Neural progenitor cell (in vitro differentiated cells): ENCODE results near the gene SENP2. TPM values are rescaled to one million over a fixed set of nuclear protein-coding genes. Genes with fewer than 3 reads are reported as not detected.

ENCODE experiments used
- DNase-seq: peaks from one replicate; pipeline ENCODE4 v3.0.0-alpha.2; 2016; ENCODE audit warnings: low spot score
- H2AFZ ChIP-seq: fragments of 200-600 bp; sonication (generic); replicated peaks from 2 replicates; pipeline ENCODE4 v1.6.1; 2016; ENCODE audit warnings: antibody characterized with exemption
- H3F3A ChIP-seq: fragments of 200-600 bp; sonication (generic); 2 replicates; pipeline ENCODE4 v1.6.1; 2016; ENCODE audit warnings: antibody characterized with exemption, low read depth
- H3K27ac ChIP-seq: fragments of 200-600 bp; sonication (generic); 2 replicates; pipeline ENCODE4 v1.5.1; 2016; ENCODE audit warnings: mild to moderate bottlenecking
- H3K27me3 ChIP-seq: fragments of 200-600 bp; sonication (generic); 2 replicates; pipeline ENCODE4 v1.6.1; 2016; ENCODE audit warnings: mild to moderate bottlenecking, moderate library complexity
- H3K36me3 ChIP-seq: fragments of 200-600 bp; sonication (generic); 2 replicates; pipeline ENCODE4 v1.5.1; 2016
- H3K4me1 ChIP-seq: fragments of 200-600 bp; sonication (generic); 2 replicates; pipeline ENCODE4 v1.6.1; 2016; ENCODE audit warnings: mixed run types
- H3K4me2 ChIP-seq: fragments of 200-600 bp; sonication (generic); 2 replicates; pipeline ENCODE4 v1.6.1; 2016
- H3K4me3 ChIP-seq: fragments of 200-600 bp; sonication (generic); 2 replicates; pipeline ENCODE4 v1.5.1; 2016
- H3K79me2 ChIP-seq: fragments of 200-600 bp; sonication (generic); 2 replicates; pipeline ENCODE4 v1.6.1; 2016; ENCODE audit warnings: low read depth
- H3K9ac ChIP-seq: fragments of 200-600 bp; sonication (generic); 2 replicates; pipeline ENCODE4 v1.6.1; 2016
- H3K9me3 ChIP-seq: fragments of 200-600 bp; sonication (generic); 2 replicates; pipeline ENCODE4 v1.5.1; 2016; ENCODE audit warnings: low read depth
- H4K20me1 ChIP-seq: fragments of 200-600 bp; sonication (generic); 2 replicates; pipeline ENCODE4 v1.6.1; 2016; ENCODE audit warnings: low read depth
- H3K27ac Mint-ChIP-seq: 3 replicates; pipeline ENCODE4 v1.8.0; 2021; ENCODE audit warnings: mixed read lengths
- H3K27me3 Mint-ChIP-seq: 2 replicates; pipeline ENCODE4 v1.8.0; 2022; ENCODE audit warnings: low read depth, mild to moderate bottlenecking, inconsistent platforms, moderate library complexity, mixed read lengths; ENCODE audit not compliant: insufficient read depth
- H3K36me3 Mint-ChIP-seq: 3 replicates; pipeline ENCODE4 v1.8.0; 2021; ENCODE audit warnings: mixed read lengths
- H3K4me1 Mint-ChIP-seq: 3 replicates; pipeline ENCODE4 v1.8.0; 2021; ENCODE audit warnings: mixed read lengths
- H3K4me3 Mint-ChIP-seq: 3 replicates; pipeline ENCODE4 v1.8.0; 2021; ENCODE audit warnings: mild to moderate bottlenecking, moderate library complexity, mixed read lengths
- H3K9me3 Mint-ChIP-seq: 3 replicates; pipeline ENCODE4 v1.8.0; 2020; ENCODE audit warnings: mixed read lengths
- EZH2 ChIP-seq: fragments of 200-600 bp; sonication (generic); IDR thresholded peaks from 2 replicates; pipeline ENCODE4 v1.6.1; 2017; ENCODE audit warnings: antibody characterized with exemption, mild to moderate bottlenecking, moderate library complexity
- EZH2phosphoT487 ChIP-seq: fragments of 200-600 bp; sonication (generic); IDR thresholded peaks from 2 replicates; pipeline ENCODE4 v1.6.1; 2017; ENCODE audit warnings: antibody characterized with exemption
- total RNA-seq: library from RNA; depleted of rRNA; stranded (reverse); fragments of >200 nt; gene quantifications from 2 replicates; pipeline ENCODE4 v1.2.3, GENCODE V29; 2015; ENCODE audit warnings: low replicate concordance
- TF ChIP-seq, protein P1 (sequence below): fragments of 200-600 bp; sonication (generic); IDR thresholded peaks from 2 replicates; pipeline ENCODE4 v1.5.1; 2017; ENCODE audit warnings: antibody characterized with exemption, mild to moderate bottlenecking

SENP2 gene
- total RNA-seq, 1 donor from 2014 or later = 48.4 TPM

DNA sequence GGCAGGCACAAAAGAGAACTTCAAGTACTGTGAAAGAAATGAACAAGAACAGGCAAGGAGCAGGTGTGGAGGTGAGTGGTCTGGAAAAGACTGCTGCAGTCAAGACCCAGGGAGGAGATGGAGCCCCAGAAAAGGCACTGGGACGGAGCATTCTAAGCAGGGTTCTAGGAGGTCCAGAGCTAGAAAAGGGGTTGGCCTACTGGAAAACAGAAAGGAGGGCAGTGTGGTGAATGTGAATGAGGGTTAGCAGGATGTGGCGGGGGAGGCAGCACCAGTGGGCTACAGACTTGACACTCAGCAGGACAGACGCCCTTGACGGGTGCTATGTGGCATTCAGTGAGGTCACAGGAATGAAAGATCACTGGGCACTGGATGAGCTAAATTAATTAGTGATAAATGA is 75.7 kb downstream of the SENP2 start:
- H3K27me3 ChIP-seq = no peaks in the 10 kb centered on the region
- no peak for DNase-seq
- no peak overlapping the region for H3K27ac Mint-ChIP-seq
- no peaks in the 10 kb centered on the region for H3K9me3 ChIP-seq
- H3K4me2 ChIP-seq = no peak overlapping the region
- no peak overlapping the region for H3K4me3 Mint-ChIP-seq
- no peaks in the 10 kb centered on the region for H3K36me3 ChIP-seq
- peaks cover 8% of the 10 kb centered on the region for H3K27me3 Mint-ChIP-seq
- no peak for TF ChIP-seq EZH2
- TF ChIP-seq, protein P1, sequence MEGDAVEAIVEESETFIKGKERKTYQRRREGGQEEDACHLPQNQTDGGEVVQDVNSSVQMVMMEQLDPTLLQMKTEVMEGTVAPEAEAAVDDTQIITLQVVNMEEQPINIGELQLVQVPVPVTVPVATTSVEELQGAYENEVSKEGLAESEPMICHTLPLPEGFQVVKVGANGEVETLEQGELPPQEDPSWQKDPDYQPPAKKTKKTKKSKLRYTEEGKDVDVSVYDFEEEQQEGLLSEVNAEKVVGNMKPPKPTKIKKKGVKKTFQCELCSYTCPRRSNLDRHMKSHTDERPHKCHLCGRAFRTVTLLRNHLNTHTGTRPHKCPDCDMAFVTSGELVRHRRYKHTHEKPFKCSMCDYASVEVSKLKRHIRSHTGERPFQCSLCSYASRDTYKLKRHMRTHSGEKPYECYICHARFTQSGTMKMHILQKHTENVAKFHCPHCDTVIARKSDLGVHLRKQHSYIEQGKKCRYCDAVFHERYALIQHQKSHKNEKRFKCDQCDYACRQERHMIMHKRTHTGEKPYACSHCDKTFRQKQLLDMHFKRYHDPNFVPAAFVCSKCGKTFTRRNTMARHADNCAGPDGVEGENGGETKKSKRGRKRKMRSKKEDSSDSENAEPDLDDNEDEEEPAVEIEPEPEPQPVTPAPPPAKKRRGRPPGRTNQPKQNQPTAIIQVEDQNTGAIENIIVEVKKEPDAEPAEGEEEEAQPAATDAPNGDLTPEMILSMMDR = no peak
- TF ChIP-seq EZH2phosphoT487 = no peak
- H3K4me1 Mint-ChIP-seq = peaks cover 5% of the 10 kb centered on the region
- H3K9me3 Mint-ChIP-seq = no peaks in the 10 kb centered on the region
- H2AFZ ChIP-seq = no peak overlapping the region
- peaks cover 16% of the 10 kb centered on the region for H3F3A ChIP-seq
- no peak overlapping the region for H3K4me3 ChIP-seq
- H3K27ac ChIP-seq = no peak overlapping the region
- no peaks in the 10 kb centered on the region for H3K4me1 ChIP-seq
- peaks cover 18% of the 10 kb centered on the region for H4K20me1 ChIP-seq
- peaks cover 7% of the 10 kb centered on the region for H3K79me2 ChIP-seq
- no peak overlapping the region for H3K9ac ChIP-seq
- H3K36me3 Mint-ChIP-seq = peaks cover 43% of the 10 kb centered on the region

DNA sequence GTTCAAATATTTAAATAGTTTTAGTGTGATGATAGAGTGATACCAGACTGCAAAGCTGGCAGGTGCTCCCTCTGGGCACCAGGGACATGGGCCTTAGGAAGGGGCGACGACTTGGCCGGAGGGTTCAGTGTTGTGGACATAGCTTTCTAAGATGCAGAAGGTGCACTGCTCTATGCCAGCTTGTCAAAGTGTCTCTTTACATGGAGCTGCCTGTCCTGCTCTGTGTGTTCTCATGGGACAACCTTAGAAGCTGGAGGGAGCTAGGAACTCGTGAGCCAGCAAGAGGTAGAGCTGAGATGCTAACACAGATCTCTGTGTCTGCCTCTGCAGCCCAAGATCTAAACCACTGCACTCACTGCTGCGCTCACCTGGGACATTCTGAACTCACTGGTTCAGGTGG is 77.8 kb downstream of the SENP2 start:
- Histone ChIP-seq H4K20me1 (peaks cover 18% of the 10 kb centered on the region), H3K4me3 (no peak overlapping the region), H2AFZ (no peak overlapping the region), H3K27ac (no peak overlapping the region), H3K79me2 (peaks cover 7% of the 10 kb centered on the region), H3K4me2 (no peak overlapping the region), H3K27me3 (no peaks in the 10 kb centered on the region), H3K9me3 (no peaks in the 10 kb centered on the region), H3K9ac (no peak overlapping the region), H3F3A (peaks cover 16% of the 10 kb centered on the region), H3K4me1 (no peaks in the 10 kb centered on the region), H3K36me3 (peaks cover 12% of the 10 kb centered on the region)
- Mint-ChIP-seq H3K4me1 (peaks cover 5% of the 10 kb centered on the region), H3K9me3 (no peaks in the 10 kb centered on the region), H3K4me3 (no peak overlapping the region), H3K27ac (no peak overlapping the region), H3K27me3 (peaks cover 5% of the 10 kb centered on the region), H3K36me3 (peaks cover 33% of the 10 kb centered on the region)
- TF ChIP-seq EZH2phosphoT487 = no peak
- TF ChIP-seq, protein P1 = no peak
- no peak for TF ChIP-seq EZH2
- no peak for DNase-seq

DNA sequence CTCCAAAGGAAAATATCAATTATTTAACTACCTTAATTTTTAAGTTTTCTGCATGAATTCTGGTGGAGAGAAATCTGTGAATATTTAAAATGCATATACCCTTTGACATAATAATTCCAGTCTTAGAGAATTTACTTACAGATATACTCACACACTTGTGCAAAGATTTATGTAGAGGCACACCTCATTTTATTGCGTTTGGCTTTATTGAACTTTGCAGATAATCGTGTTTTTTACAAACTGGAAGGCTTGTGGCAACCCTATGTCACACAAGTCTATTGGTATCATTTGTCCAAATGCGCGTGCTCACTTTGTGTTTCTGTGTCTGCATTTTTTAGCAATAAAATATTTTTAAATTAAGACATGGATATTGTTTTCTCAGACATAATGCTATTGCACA is 81.5 kb downstream of the SENP2 start:
- Histone ChIP-seq H3K79me2 (no peaks in the 10 kb centered on the region), H3K9ac (no peak overlapping the region), H3K27me3 (no peaks in the 10 kb centered on the region), H3K27ac (no peak overlapping the region), H3K4me1 (no peaks in the 10 kb centered on the region), H3K4me3 (no peak overlapping the region), H3F3A (no peaks in the 10 kb centered on the region), H2AFZ (no peak overlapping the region), H3K36me3 (peaks cover 28% of the 10 kb centered on the region), H3K4me2 (no peak overlapping the region), H3K9me3 (no peaks in the 10 kb centered on the region), H4K20me1 (no peaks in the 10 kb centered on the region)
- H3K36me3 Mint-ChIP-seq = peaks cover 38% of the 10 kb centered on the region
- DNase-seq = no peak
- H3K4me3 Mint-ChIP-seq = no peak overlapping the region
- no peak for TF ChIP-seq EZH2
- TF ChIP-seq EZH2phosphoT487 = no peak
- TF ChIP-seq, protein P1 = no peak
- no peaks in the 10 kb centered on the region for H3K9me3 Mint-ChIP-seq
- H3K27ac Mint-ChIP-seq = no peak overlapping the region
- no peaks in the 10 kb centered on the region for H3K4me1 Mint-ChIP-seq
- H3K27me3 Mint-ChIP-seq = no peaks in the 10 kb centered on the region
